GM12875 (cell line): ENCODE data around the gene SLC25A10.

Source experiments
- H3K4me3 ChIP-seq: one replicate; pipeline ENCODE4 v1.5.1; 2011; ENCODE audit warnings: low read depth, low read length, control low read depth
- TF ChIP-seq, protein P1 (sequence below): IDR thresholded peaks from 2 replicates; pipeline ENCODE4 v1.5.1; 2011; ENCODE audit warnings: low read depth, mild to moderate bottlenecking, control low read depth, inconsistent platforms, low read length, moderate library complexity, borderline replicate concordance; ENCODE audit not compliant: insufficient read depth

The SLC25A10 gene

DNA sequence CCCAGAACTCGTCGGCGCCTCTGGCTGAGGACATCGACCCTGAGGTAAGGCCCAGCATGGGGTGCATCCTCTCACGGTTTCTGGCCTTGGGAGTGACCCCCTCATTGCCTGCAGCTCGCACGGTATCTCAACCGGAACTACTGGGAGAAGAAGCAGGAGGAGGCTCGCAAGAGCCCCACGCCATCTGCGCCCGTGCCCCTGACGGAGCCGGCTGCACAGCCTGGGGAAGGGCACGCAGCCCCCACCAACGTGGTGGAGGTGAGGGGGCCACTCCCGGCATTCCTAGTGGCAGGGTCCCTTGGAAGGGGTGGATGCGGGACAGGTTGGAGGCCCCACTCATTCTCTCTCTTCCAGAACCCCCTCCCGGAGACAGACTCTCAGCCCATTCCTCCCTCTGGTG lies 17.3 kb upstream of the SLC25A10 start:
- H3K4me3 ChIP-seq = no peak overlapping the region
- TF ChIP-seq, protein P1, sequence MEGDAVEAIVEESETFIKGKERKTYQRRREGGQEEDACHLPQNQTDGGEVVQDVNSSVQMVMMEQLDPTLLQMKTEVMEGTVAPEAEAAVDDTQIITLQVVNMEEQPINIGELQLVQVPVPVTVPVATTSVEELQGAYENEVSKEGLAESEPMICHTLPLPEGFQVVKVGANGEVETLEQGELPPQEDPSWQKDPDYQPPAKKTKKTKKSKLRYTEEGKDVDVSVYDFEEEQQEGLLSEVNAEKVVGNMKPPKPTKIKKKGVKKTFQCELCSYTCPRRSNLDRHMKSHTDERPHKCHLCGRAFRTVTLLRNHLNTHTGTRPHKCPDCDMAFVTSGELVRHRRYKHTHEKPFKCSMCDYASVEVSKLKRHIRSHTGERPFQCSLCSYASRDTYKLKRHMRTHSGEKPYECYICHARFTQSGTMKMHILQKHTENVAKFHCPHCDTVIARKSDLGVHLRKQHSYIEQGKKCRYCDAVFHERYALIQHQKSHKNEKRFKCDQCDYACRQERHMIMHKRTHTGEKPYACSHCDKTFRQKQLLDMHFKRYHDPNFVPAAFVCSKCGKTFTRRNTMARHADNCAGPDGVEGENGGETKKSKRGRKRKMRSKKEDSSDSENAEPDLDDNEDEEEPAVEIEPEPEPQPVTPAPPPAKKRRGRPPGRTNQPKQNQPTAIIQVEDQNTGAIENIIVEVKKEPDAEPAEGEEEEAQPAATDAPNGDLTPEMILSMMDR = no peak

DNA sequence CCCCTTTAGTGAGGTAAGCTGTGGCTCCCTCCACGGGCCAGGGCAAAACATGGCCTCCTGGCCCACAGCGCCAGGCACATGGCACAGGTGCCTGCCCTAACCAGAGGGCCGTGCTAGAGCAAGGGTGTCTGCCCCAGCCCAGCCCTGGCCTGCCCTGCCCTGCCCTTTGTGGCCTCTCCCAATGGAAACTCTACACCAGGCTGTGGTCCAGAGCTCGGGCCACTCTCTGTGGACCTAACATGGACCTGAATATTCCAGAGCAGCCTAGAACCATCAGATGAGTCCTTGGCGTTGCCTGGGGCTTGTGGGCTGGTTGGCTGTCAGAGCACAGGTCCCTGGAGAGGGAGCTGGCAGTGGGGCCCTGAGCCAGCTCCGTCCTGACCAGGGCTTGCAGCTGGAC lies 16.9 kb upstream of the SLC25A10 start:
- no peak overlapping the region for H3K4me3 ChIP-seq
- TF ChIP-seq, protein P1 = no peak

DNA sequence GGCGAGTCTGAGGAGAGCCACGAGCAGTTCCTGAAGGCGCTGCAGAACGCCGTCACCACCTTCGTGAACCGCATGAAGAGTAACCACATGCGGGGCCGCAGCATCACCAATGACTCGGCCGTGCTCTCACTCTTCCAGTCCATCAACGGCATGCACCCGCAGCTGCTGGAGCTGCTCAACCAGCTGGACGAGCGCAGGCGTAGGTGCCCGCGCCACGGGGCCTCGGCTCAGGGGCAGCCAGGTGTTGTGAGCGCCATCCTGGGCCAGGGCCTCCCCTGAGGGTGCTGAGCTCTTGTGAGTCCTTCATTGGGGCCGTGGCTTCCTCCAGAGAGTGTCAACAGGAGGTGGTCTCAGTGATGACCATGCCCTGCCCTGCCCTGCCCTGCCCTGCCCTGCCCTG lies 16.3 kb upstream of the SLC25A10 start:
- TF ChIP-seq, protein P1 = no peak
- H3K4me3 ChIP-seq = no peak overlapping the region

DNA sequence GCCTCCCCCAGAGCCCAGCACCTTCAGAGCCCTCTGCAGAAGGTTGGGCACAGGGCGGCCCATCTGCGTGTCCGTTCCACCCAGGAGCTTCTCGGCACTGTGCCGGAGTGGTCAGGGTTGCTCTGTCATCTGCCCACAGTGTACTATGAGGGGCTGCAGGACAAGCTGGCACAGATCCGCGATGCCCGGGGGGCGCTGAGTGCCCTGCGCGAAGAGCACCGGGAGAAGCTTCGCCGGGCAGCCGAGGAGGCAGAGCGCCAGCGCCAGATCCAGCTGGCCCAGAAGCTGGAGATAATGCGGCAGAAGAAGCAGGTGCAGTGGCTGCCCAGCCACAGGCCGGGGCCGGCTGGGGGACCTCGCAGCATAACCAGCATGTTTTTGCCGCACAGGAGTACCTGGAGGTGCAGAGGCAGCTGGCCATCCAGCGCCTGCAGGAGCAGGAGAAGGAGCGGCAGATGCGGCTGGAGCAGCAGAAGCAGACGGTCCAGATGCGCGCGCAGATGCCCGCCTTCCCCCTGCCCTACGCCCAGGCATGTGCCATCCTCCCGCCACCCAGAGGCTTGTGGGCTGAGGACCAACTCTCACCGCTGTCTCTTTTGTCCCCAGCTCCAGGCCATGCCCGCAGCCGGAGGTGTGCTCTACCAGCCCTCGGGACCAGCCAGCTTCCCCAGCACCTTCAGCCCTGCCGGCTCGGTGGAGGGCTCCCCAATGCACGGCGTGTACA lies 15.7 kb upstream of the SLC25A10 start:
- no peak overlapping the region for H3K4me3 ChIP-seq
- TF ChIP-seq, protein P1 = no peak

DNA sequence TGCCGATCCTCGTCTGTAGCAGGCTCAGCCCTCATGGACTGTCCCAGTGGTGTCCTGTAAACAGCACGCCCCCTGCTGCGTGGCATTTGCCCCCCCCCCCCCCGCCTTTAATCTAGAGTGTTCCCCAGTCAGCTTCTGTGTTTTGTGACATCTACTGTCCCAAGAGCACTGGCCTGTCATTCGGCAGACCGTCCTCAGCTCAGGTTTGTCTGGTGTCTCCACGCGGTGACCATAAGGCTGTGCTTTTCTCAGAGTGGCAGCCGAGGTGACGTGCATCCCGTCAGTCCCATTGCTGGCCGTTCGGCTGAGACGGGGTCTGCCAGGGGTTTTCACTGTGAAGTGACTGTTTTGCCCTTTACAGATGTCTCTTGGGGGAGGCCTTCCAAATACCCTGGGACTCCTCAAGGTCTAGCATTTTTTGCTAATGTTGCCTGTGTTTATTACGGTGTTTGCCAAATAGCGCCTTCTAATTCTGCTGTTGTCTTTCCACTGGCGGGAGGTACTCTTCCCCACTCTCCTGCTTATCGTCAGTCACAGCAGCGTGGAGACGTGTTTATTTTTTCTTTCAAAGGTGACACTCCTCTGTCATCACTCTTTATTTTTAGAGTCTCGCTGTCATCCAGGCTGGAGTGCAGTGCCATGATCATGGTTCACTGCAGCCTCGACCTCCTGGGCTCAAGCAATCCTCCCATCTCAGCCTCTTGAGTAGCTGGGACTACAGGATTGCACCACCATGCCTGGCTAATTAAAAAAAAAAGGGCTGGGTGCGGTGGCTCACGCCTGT lies 14.6 kb upstream of the SLC25A10 start:
- H3K4me3 ChIP-seq = no peak overlapping the region
- TF ChIP-seq, protein P1 = no peak

DNA sequence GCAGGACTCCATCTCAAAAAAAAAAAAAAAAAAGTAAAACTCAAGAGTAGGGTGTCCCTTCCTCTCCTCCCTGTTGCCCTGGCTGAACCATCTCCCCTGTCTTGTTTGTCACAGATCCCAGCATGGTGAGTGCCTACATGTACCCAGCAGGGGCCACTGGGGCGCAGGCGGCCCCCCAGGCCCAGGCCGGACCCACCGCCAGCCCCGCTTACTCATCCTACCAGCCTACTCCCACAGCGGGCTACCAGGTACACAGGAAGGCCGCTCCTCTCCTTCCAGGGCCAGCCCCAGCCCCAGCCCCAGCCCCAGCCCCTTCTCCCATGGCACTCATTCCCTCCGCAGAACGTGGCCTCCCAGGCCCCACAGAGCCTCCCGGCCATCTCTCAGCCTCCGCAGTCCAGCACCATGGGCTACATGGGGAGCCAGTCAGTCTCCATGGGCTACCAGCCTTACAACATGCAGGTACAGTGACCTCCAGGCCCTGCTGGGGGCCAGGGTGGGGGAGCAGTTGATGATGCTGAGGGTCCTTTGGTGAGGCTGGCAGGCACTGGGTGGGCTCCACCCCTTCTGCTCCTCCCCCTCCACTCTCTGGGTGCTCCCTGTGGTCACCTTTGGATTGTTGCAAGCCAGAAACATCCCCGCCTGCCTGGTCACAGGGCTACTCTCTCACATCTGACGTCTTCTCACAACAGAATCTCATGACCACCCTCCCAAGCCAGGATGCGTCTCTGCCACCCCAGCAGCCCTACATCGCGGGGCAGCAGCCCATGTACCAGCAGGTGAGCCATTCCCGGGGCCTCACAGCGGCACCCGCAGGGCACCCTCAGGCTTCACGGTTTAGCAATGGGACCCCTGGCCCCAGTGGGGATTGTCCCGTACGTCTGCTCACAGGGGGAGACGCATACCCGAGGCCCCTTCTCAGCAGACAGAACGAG lies 11.5 kb upstream of the SLC25A10 start:
- no peak overlapping the region for H3K4me3 ChIP-seq
- TF ChIP-seq, protein P1 = no peak
